CD4-positive, alpha-beta memory T cell (primary cell): ENCODE data around the gene CD2BP2. TPM values are rescaled to one million over a fixed set of nuclear protein-coding genes. Genes with fewer than 3 reads are reported as not detected.
A peak's percentile ranks its signal among the peaks of the same experiment; 100 is the strongest.

Experiments used
- CTCF ChIA-PET: fragments of 350-600 bp; sonication (Branson Sonifier 250); formaldehyde crosslinking; loops from one replicate; lab custom pipeline; 2021; ENCODE audit warnings: inconsistent platforms; ENCODE audit not compliant: partially characterized antibody; lab: Charles Lee
- POLR2A ChIA-PET: fragments of 350-600 bp; sonication (Branson Sonifier 250); formaldehyde crosslinking; loops from one replicate; lab custom pipeline; 2021; ENCODE audit not compliant: partially characterized antibody; lab: Charles Lee
- DNase-seq, 5 donors: peaks; one replicate each; pipeline versions ENCODE4 v3.0.0 to v3.0.0-alpha.2; 2020 to 2022; ENCODE audit warnings: mixed read lengths in 1 of 5
- H3K27ac ChIP-seq: one replicate; pipeline ENCODE4 v1.7.0; 2013; ENCODE audit warnings: low read depth, low read length
- H3K27me3 ChIP-seq: 2 replicates; pipeline ENCODE4 v1.7.0; 2013; ENCODE audit warnings: mild to moderate bottlenecking, low read length, moderate library complexity; ENCODE audit not compliant: insufficient read depth
- H3K36me3 ChIP-seq: 2 replicates; pipeline ENCODE4 v1.7.0; 2013; ENCODE audit warnings: mild to moderate bottlenecking, low read length, moderate library complexity; ENCODE audit not compliant: insufficient read depth
- H3K4me1 ChIP-seq: 2 replicates; pipeline ENCODE4 v1.7.0; 2013; ENCODE audit warnings: mild to moderate bottlenecking, low read length, moderate library complexity; ENCODE audit not compliant: insufficient read depth
- H3K4me3 ChIP-seq, 2 donors: one replicate each; pipeline ENCODE4 v1.7.0; 2013; ENCODE audit warnings: low read length in 2 of 2, mild to moderate bottlenecking in 1 of 2
- H3K9me3 ChIP-seq, 2 donors: one replicate each; pipeline ENCODE4 v1.7.0; 2013; ENCODE audit warnings: low read length in 2 of 2, control low read depth in 1 of 2; ENCODE audit not compliant: control insufficient read depth in 1 of 2
- H3K27ac Mint-ChIP-seq, 7 donors: one replicate each; pipeline ENCODE4 v1.8.0; 2020 to 2021; ENCODE audit warnings: mixed read lengths in 7 of 7, mild to moderate bottlenecking in 6 of 7, inconsistent platforms in 3 of 7, moderate library complexity in 3 of 7
- H3K27me3 Mint-ChIP-seq, 2 donors: one replicate each; pipeline ENCODE4 v1.8.0; 2020 to 2021; ENCODE audit warnings: mixed read lengths in 2 of 2
- H3K36me3 Mint-ChIP-seq, 2 donors: one replicate each; pipeline ENCODE4 v1.8.0; 2020 to 2021; ENCODE audit warnings: mixed read lengths in 2 of 2, inconsistent platforms in 1 of 2, mild to moderate bottlenecking in 1 of 2
- H3K4me1 Mint-ChIP-seq, 4 donors: one replicate each; pipeline ENCODE4 v1.8.0; 2020 to 2021; ENCODE audit warnings: mixed read lengths in 4 of 4, mild to moderate bottlenecking in 1 of 4
- H3K4me3 Mint-ChIP-seq, 8 donors: one replicate each; pipeline ENCODE4 v1.8.0; 2020 to 2021; ENCODE audit warnings: mixed read lengths in 8 of 8, mild to moderate bottlenecking in 7 of 8, moderate library complexity in 6 of 8, inconsistent platforms in 3 of 8
- H3K9me3 Mint-ChIP-seq, 8 donors: one replicate each; pipeline ENCODE4 v1.8.0; 2020 to 2021; ENCODE audit warnings: mixed read lengths in 8 of 8, mild to moderate bottlenecking in 5 of 8, inconsistent platforms in 3 of 8, moderate library complexity in 1 of 8
- intact Hi-C: fragments of 100-400 bp; cut with micrococcal nuclease; formaldehyde crosslinking; loops from one replicate; pipeline ENCODE4 v1.15.1; 2023
- polyA plus RNA-seq, 2 donors: library from polyadenylated mRNA; unstranded; fragments of 300-500 nt; fragmentation: Illumina TruSeq; gene quantifications; one replicate each; pipeline ENCODE4 v1.2.3, GENCODE V29; 2021
- total RNA-seq, 2 experiments: library from RNA; stranded (reverse); gene quantifications; one replicate each; pipeline ENCODE4 v1.2.3, GENCODE V29; 2021

The CD2BP2 gene
- total and polyA plus RNA-seq, 4 experiments from 2014 or later, result 23.7 to 79.4 (median 48.7) TPM

DNA sequence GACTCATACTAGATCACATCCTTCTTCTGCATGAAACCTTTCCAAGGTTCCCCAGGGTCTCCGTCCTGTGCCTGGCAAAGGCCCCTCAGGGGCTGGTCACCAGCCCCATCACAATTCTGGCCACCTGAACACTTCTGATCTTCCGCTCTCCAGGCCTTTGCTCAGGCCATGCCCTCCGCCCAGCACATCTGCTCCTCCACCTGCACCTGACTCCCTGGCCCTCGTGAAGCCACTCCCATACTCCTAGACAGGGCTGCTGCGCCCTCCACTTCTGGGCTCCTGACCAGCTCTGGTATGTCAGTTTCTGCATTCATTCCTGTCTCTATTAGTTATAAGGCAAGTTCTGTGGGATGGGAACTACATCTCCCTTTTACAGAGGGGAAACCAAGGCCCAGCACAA, 17.6 kb upstream of the CD2BP2 start:
- ChIA-PET CTCF (interaction anchor here (2.6 kb wide), 2 partner anchors 10 to 35 kb away, joined by 24 to 41 read pairs; partner anchors contain the start of genes SEPTIN1 and ZNF771), POLR2A (interaction anchor here (1.0 to 12.9 kb wide), 4 partner anchors 8 to 45 kb away, joined by 4 to 224 read pairs (median 32); partner anchors contain the start of genes SEPTIN1 and ZNF771)
- H3K4me3 ChIP-seq, result no peak overlapping the region
- no peaks in the 10 kb centered on the region for H3K36me3 ChIP-seq
- peaks cover 36 to 50% (median 43%) of the 10 kb centered on the region in 4 donors for H3K4me1 Mint-ChIP-seq
- peak overlapping the region; percentile 12 to 95 (median 85) for H3K27ac Mint-ChIP-seq
- H3K36me3 Mint-ChIP-seq, result peaks cover 0 to 10% of the 10 kb centered on the region in 2 donors
- peaks cover 0 to 2% of the 10 kb centered on the region in 2 donors for H3K27me3 Mint-ChIP-seq
- no peaks in the 10 kb centered on the region for H3K9me3 ChIP-seq
- no peaks in the 10 kb centered on the region for H3K27me3 ChIP-seq
- H3K4me1 ChIP-seq, result peaks cover 53% of the 10 kb centered on the region
- H3K27ac ChIP-seq, result no peak overlapping the region
- H3K4me3 Mint-ChIP-seq, result peak overlapping the region in 6 of 8 donors; percentile 2 to 80 (median 24)
- no peaks in the 10 kb centered on the region for H3K9me3 Mint-ChIP-seq
- no peak for DNase-seq
- intact Hi-C loops, result no loop called here

DNA sequence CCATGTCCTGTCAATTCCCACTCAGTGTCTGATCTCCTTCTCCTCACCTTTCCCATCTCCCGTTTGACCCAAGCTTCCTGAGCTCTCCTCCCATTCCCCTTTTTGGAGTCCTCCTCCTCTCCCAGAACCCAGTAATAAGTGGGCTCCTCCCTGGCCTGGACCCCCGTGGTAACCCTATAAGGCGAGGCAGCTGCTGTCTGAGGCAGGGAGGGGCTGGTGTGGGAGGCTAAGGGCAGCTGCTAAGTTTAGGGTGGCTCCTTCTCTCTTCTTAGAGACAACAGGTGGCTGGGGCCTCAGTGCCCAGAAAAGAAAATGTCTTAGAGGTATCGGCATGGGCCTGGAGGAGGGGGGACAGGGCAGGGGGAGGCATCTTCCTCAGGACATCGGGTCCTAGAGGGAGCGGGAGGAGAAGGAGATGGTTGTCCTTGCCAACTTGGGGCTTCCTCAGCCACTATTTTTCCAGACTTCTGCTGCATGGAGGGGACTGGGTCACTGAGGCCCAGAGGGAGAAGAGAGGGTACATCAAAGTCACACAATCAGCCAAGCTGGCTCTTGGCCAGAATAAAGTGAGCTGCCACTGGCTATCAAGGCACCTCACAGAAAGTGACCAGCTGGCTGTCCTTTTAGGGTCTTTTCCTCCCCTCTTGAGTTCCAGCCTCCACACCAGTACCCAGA, 17.1 kb upstream of the CD2BP2 start:
- peaks cover 0 to 12% of the 10 kb centered on the region in 2 donors for H3K36me3 Mint-ChIP-seq
- peak overlapping the region; percentile 80 to 99 (median 95) for H3K27ac Mint-ChIP-seq
- no peak for DNase-seq
- Histone ChIP-seq H3K27ac (peak overlapping the region; percentile 68), H3K36me3 (no peaks in the 10 kb centered on the region), H3K4me1 (peaks cover 54% of the 10 kb centered on the region), H3K4me3 (no peak overlapping the region), H3K9me3 (no peaks in the 10 kb centered on the region), H3K27me3 (no peaks in the 10 kb centered on the region)
- H3K27me3 Mint-ChIP-seq, result peaks cover 0 to 2% of the 10 kb centered on the region in 2 donors
- peaks cover 37 to 50% (median 43%) of the 10 kb centered on the region in 4 donors for H3K4me1 Mint-ChIP-seq
- H3K4me3 Mint-ChIP-seq, result peak overlapping the region in 6 of 8 donors; percentile 80 to 91 (median 84)
- intact Hi-C loops, result no loop called here
- ChIA-PET CTCF (interaction anchor here (0.7 to 2.6 kb wide), 8 partner anchors 10 to 226 kb away, joined by 3 to 41 read pairs (median 6); partner anchors contain the start of genes SEPTIN1, ZNF48 and ZNF771), POLR2A (interaction anchor here (1.0 to 12.9 kb wide), 10 partner anchors 9 to 306 kb away, joined by 4 to 224 read pairs (median 28); partner anchors contain the start of genes ALDOA, CD2BP2, SEPTIN1 and TBX6)
- H3K9me3 Mint-ChIP-seq, result no peaks in the 10 kb centered on the region

DNA sequence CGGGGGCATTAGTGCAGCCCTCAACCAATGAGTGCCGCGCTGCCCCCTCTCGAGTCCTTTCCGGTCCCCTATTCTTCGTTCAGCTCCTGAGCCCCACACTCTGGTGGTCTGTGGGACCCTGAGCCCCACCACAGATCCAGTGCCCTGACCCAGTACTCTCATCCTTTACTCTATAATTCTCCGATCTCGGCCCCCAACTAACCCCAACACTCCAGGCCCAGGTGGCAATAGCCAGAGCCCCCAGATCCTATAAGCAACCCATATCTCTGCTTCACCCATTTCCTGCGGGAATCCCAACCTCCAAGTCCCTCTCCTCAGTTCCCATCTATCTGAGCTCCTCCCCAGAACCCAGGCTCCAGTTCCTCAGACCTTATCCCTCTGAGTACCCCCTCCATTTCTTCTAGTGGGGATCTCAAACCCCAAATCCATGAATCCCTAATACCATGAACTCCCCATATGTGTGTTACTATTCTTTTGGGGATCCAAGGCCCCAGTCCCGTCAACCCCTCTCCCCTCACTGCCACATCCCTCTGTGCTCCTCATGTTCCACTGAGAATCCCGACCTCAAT, 16.2 kb upstream of the CD2BP2 start:
- peaks cover 0 to 2% of the 10 kb centered on the region in 2 donors for H3K27me3 Mint-ChIP-seq
- POLR2A ChIA-PET, result interaction anchor here (0.7 to 12.9 kb wide), 25 partner anchors 9 to 695 kb away, joined by 3 to 224 read pairs (median 5); partner anchors contain the start of genes ALDOA, CD2BP2, CORO1A and DCTPP1
- H3K4me1 Mint-ChIP-seq, result peaks cover 43 to 56% (median 47%) of the 10 kb centered on the region in 4 donors

DNA sequence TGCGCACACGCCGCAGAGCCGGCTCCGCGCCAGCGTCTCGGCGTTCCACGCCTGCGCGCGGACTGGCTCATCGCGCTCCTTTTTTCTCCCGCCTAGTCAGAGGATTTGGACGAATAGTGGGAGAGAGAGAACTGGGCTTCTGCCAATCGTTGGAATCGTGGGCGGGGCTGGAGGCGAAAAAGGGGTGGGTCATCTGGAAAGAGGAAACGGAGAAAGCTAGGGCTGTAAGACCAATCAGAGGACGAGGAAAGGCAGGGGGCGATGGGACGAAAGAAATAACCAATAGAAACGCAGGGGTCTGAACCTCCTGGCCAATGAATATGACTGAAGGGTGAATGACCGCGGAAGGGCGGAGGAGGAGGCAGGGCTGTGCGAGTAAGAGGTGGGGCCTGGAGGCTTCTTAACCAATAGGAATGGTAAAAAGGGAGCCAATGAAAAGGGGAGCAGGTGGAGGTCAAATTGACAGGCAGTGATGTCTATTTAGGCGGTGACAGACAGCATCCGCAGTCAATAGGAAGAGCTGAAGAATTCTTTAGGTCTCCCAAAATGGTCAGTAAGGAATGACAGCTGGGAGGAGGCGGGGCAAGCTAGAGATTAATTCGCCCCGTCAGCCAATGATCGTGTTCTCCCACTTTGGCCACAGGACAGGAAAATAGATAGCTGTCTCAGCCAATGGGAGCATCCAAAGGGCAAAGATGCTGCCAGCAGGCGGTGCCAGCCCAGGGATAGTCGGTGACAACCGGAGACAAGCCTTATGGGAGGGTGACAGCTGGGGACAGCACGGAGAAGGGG, 15.5 kb upstream of the CD2BP2 start, which contains the start of gene TBC1D10B:
Gene TBC1D10B, minus strand, starts transcription at position 39 of the 792 bp plus-strand sequence. CDS start 311 bp downstream, outside the sequence.
- Histone ChIP-seq H3K9me3 (no peaks in the 10 kb centered on the region), H3K4me1 (peaks cover 46% of the 10 kb centered on the region), H3K27me3 (no peaks in the 10 kb centered on the region), H3K27ac (peak within 1 kb of the TSS; percentile 72), H3K4me3 (peak within 1 kb of the TSS; percentile 67 to 88), H3K36me3 (peaks cover 4% of the 10 kb centered on the region)
- Mint-ChIP-seq H3K27ac (peak within 1 kb of the TSS; percentile 83 to 99 (median 95)), H3K9me3 (no peaks in the 10 kb centered on the region), H3K27me3 (peaks cover 0 to 2% of the 10 kb centered on the region in 2 donors), H3K4me1 (peaks cover 43 to 60% (median 49%) of the 10 kb centered on the region in 4 donors), H3K36me3 (peaks cover 0 to 21% of the 10 kb centered on the region in 2 donors), H3K4me3 (peak within 1 kb of the TSS; percentile 87 to 94 (median 90))
- CTCF ChIA-PET, result interaction anchor here (0.6 to 2.6 kb wide), 19 partner anchors 8 to 279 kb away, joined by 3 to 41 read pairs (median 4); partner anchors contain the start of genes CD2BP2, SEPTIN1, TBX6 and ZNF48
- intact Hi-C loops, result loop anchor here (1.0 to 2.0 kb wide), 6 partner anchors 8 to 306 kb away; partner anchors contain the start of genes ALDOA, CD2BP2, FBRS and ZNF771
- peak; percentile 99 to 100 (median 100) for DNase-seq
- POLR2A ChIA-PET, result interaction anchor here (0.7 to 12.9 kb wide), 25 partner anchors 10 to 695 kb away, joined by 3 to 224 read pairs (median 5); partner anchors contain the start of genes ALDOA, CD2BP2, CORO1A and DCTPP1

More for the DNA sequence above, 16.2 kb upstream of the CD2BP2 start:
- intact Hi-C loops, result loop anchor here (2.0 kb wide), 2 partner anchors 37 to 307 kb away; partner anchors contain the start of gene ALDOA
- peak overlapping the region; percentile 68 for H3K27ac ChIP-seq
- peaks cover 53% of the 10 kb centered on the region for H3K4me1 ChIP-seq
- no peaks in the 10 kb centered on the region for H3K36me3 ChIP-seq
- no peaks in the 10 kb centered on the region for H3K9me3 Mint-ChIP-seq
- CTCF ChIA-PET, result interaction anchor here (0.7 to 2.6 kb wide), 16 partner anchors 9 to 279 kb away, joined by 3 to 41 read pairs (median 4); partner anchors contain the start of genes CD2BP2, SEPTIN1, TBX6 and ZNF48
- H3K4me3 ChIP-seq, result peak overlapping the region; percentile 47 to 66
- DNase-seq, result no peak
- H3K36me3 Mint-ChIP-seq, result peaks cover 0 to 18% of the 10 kb centered on the region in 2 donors
- H3K9me3 ChIP-seq, result no peaks in the 10 kb centered on the region
- H3K27me3 ChIP-seq, result no peaks in the 10 kb centered on the region
- peak overlapping the region; percentile 80 to 91 (median 84) for H3K4me3 Mint-ChIP-seq
- H3K27ac Mint-ChIP-seq, result peak overlapping the region; percentile 80 to 99 (median 95)

DNA sequence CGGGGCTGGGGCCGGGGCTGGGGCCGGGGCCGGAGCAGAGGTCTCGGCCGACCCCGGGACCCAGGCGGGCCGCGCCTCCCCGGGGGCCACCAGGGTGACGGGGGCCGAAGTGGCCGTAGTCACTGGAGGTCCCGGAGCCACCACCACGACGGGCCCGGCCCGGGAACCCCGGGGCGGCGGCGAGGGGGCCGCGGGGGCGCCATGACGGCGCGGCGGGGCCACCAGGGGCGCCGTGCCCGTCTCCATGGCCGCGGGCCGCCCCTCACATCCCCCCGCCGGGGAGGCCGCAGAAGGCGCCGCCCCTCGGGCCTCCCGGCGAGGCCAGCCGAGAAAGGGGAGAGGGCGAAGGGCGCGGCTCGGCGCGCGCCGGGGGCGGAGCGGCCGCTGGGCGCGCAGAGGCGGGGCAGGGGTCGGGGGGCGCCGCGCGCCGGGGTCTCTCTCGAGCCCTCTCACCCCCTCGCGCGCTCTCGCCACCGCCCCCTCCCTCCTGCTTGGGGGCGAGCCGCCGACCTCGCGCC, 14.9 kb upstream of the CD2BP2 start:
- intact Hi-C loops, result loop anchor here (1.0 to 2.0 kb wide), 6 partner anchors 8 to 305 kb away; partner anchors contain the start of genes ALDOA, CD2BP2, FBRS and ZNF771
- Mint-ChIP-seq H3K36me3 (peaks cover 0 to 28% of the 10 kb centered on the region in 2 donors), H3K4me1 (peaks cover 43 to 66% (median 51%) of the 10 kb centered on the region in 4 donors), H3K27ac (peak overlapping the region in 6 of 7 donors; percentile 86 to 99 (median 96)), H3K27me3 (peaks cover 0 to 2% of the 10 kb centered on the region in 2 donors), H3K4me3 (peak overlapping the region in 7 of 8 donors; percentile 80 to 91 (median 84)), H3K9me3 (no peaks in the 10 kb centered on the region)
- Histone ChIP-seq H3K9me3 (no peaks in the 10 kb centered on the region), H3K4me1 (peaks cover 43% of the 10 kb centered on the region), H3K36me3 (peaks cover 10% of the 10 kb centered on the region), H3K27me3 (no peaks in the 10 kb centered on the region), H3K4me3 (peak overlapping the region in 1 of 2 donors; percentile 67), H3K27ac (peak overlapping the region; percentile 72)
- no peak for DNase-seq
- CTCF ChIA-PET, result interaction anchor here (0.8 to 2.6 kb wide), 8 partner anchors 10 to 278 kb away, joined by 3 to 24 read pairs (median 4); partner anchors contain the start of genes SEPTIN1 and TBX6
- POLR2A ChIA-PET, result interaction anchor here (1.1 to 12.9 kb wide), 17 partner anchors 11 to 579 kb away, joined by 3 to 224 read pairs (median 12); partner anchors contain the start of genes CD2BP2, CORO1A, DCTPP1 and KIF22
